Measurements from ENCODE around the gene ARHGEF38.

ARHGEF38 gene

DNA sequence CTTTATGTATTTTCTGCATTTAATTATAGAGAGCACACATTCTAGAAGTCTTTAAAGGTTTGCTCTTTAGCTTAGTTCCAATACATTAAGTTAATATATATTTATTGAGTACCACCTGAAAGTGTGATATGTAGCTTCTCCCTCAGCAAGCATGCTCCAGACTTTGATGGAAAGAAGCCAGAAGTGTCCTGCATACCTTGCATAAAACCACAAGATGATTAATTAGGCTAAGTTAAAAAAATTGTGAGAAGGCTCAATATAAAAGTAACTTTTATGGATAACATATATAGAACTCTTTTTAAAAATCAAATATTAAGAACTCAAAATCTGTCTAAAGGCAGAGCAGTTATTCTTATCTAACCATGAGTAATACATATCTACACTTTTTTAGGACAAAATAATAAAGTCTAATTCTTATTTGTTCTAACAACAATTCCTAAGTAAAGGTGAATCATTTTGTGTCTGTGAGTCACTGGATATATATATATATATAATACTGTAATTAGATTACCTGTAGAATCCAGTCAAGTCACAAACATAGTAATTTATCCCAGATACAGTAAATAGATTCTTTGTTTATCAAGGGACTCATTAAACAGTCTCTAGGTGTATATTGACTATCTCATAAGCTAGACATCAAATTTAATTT, 104.8 kb downstream of the ARHGEF38 start (continued):
- TF ChIP-seq ZNF311 (tag by site-specific recombination; IDR thresholded peaks at IDR 0.05; ENCODE audit: borderline replicate concordance) (no peak), ZNF146 (tag by site-specific recombination; IDR thresholded peaks at IDR 0.05) (no peak), GFI1B (tag by site-specific recombination; IDR thresholded peaks at IDR 0.05) (no peak), REST (tag by site-specific recombination; IDR thresholded peaks at IDR 0.05) (no peak), ZNF530 (tag by site-specific recombination; IDR thresholded peaks at IDR 0.05; ENCODE audit: low read depth) (no peak), SP3 (tag by site-specific recombination; IDR thresholded peaks at IDR 0.05) (no peak), ZNF302 (tag by site-specific recombination; IDR thresholded peaks at IDR 0.05; ENCODE audit: low read depth) (no peak), ZBTB48 (tag by site-specific recombination; IDR thresholded peaks at IDR 0.05) (no peak)
- TF ChIP-seq, protein P1, sequence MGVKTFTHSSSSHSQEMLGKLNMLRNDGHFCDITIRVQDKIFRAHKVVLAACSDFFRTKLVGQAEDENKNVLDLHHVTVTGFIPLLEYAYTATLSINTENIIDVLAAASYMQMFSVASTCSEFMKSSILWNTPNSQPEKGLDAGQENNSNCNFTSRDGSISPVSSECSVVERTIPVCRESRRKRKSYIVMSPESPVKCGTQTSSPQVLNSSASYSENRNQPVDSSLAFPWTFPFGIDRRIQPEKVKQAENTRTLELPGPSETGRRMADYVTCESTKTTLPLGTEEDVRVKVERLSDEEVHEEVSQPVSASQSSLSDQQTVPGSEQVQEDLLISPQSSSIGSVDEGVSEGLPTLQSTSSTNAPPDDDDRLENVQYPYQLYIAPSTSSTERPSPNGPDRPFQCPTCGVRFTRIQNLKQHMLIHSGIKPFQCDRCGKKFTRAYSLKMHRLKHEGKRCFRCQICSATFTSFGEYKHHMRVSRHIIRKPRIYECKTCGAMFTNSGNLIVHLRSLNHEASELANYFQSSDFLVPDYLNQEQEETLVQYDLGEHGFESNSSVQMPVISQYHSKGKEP (tag by site-specific recombination; IDR thresholded peaks at IDR 0.05): no peak

GRCh38 chr4:105659190-105659589, 106.8 kb downstream of the ARHGEF38 start:
- no peaks in the 10 kb centered on the region for H3K36me3 ChIP-seq (ENCODE audit: control insufficient read depth in 2 of 2, insufficient read depth in 1 of 2, low read length in 2 of 2)
- no peaks in the 10 kb centered on the region for H3K4me1 ChIP-seq (ENCODE audit: control insufficient read depth, insufficient read depth, low read length)
- H3K4me3 ChIP-seq (ENCODE audit: low read depth, low read length): no peak overlapping the region
- H3K27ac ChIP-seq (ENCODE audit: extremely low read depth, low read depth, low read length): no peak overlapping the region
- ChIA-PET CTCF (interaction anchor here (0.6 to 1.5 kb wide), 2 partner anchors 35 to 138 kb away, joined by 3 to 4 read pairs; no protein-coding TSS in a partner anchor), POLR2A (no interaction called here)
- TF ChIP-seq ZNF174 (tag by site-specific recombination; IDR thresholded peaks at IDR 0.05) (no peak), PRDM6 (tag by site-specific recombination; IDR thresholded peaks at IDR 0.05) (no peak), ZNF529 (tag by site-specific recombination; IDR thresholded peaks at IDR 0.05; ENCODE audit: insufficient replicate concordance) (no peak), ZNF561 (tag by site-specific recombination; IDR thresholded peaks at IDR 0.05; ENCODE audit: borderline replicate concordance) (no peak)
- TF ChIP-seq, protein P1 (tag by site-specific recombination; IDR thresholded peaks at IDR 0.05): no peak
- no peaks in the 10 kb centered on the region for H3K9me3 ChIP-seq (ENCODE audit: control insufficient read depth, insufficient read depth, low read depth, low read length)

DNA sequence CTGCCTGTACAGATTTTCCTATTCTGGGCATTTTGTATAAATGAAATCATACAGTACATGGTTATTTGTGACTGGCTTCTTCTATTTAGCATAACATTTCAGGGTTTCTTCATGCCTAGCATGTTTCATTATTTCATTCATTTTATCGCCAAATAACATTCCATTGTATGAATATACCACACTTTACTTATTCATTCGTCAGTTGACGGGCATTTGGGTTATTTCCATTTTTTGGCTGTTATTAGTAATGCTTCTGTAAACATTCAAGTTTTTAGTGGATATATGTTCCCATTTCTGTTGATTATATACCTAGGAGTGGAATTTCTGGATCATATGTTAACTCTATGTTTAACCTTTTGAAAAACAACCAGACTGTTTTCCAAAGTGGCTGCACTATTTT, 108.6 kb downstream of the ARHGEF38 start:
- no peaks in the 10 kb centered on the region for H3K9me3 ChIP-seq (ENCODE audit: control insufficient read depth, insufficient read depth, low read depth, low read length)
- H3K36me3 ChIP-seq (ENCODE audit: control insufficient read depth in 2 of 2, insufficient read depth in 1 of 2, low read length in 2 of 2): no peaks in the 10 kb centered on the region
- ChIA-PET POLR2A (no interaction called here), CTCF (interaction anchor here (0.6 kb wide), 1 partner anchor 901 kb away, joined by 3 read pairs; no protein-coding TSS in a partner anchor)
- no peak overlapping the region for H3K27ac ChIP-seq (ENCODE audit: extremely low read depth, low read depth, low read length)
- no peak overlapping the region for H3K4me3 ChIP-seq (ENCODE audit: low read depth, low read length)
- H3K4me1 ChIP-seq (ENCODE audit: control insufficient read depth, insufficient read depth, low read length): no peaks in the 10 kb centered on the region
- TF ChIP-seq MYNN (tag by site-specific recombination; IDR thresholded peaks at IDR 0.05; ENCODE audit: borderline replicate concordance): no peak
- no peak for TF ChIP-seq GLI2 (tag by site-specific recombination; IDR thresholded peaks at IDR 0.05; ENCODE audit: borderline replicate concordance, low read depth)
- no peak for TF ChIP-seq ZNF341 (tag by site-specific recombination; IDR thresholded peaks at IDR 0.05; ENCODE audit: low read depth)
- TF ChIP-seq ZNF202 (tag by site-specific recombination; IDR thresholded peaks at IDR 0.05; ENCODE audit: borderline replicate concordance): no peak
- TF ChIP-seq ZBTB17 (tag by site-specific recombination; IDR thresholded peaks at IDR 0.05): no peak
- TF ChIP-seq ZNF350 (tag by site-specific recombination; IDR thresholded peaks at IDR 0.05): no peak
- no peak for TF ChIP-seq SP2 (tag by site-specific recombination; IDR thresholded peaks at IDR 0.05)
- no peak for TF ChIP-seq ZNF560 (tag by site-specific recombination; IDR thresholded peaks at IDR 0.05; ENCODE audit: borderline replicate concordance)

Data from HEK293 (cell line).